ENCODE results near the gene ZNF329. TPM values are rescaled to one million over a fixed set of nuclear protein-coding genes. Genes with fewer than 3 reads are reported as not detected.

The ZNF329 gene
- total and polyA plus RNA-seq, 11 donors: 2.4 to 10.9 (median 9.0) TPM

DNA sequence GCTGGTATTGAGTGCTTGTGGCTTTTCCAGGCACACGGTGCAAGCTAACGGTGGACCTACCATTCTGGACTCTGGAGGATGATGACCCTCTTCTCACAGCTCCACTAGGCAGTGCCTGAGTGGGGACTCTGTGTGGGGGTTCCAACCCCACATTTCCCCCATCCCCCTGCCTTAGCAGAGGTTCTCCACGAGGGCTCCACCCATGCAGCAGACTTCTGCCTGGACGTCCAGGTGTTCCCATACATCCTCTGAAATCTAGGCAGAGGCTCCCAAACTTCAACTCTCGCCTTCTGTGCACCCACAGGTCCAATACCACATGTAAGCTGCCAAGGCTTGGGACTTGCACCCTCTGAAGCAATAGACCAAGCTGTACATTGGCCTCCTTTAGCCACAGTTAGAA lies 27.2 kb downstream of the ZNF329 start:
- intact Hi-C loops (cut with DNase I): loop anchor here in 1 of 10 donors (10.0 kb wide), 1 partner anchor 149 kb away; the partner anchor contains the start of gene C19orf18
- no peak for TF ChIP-seq POLR2A (IDR thresholded peaks at IDR 0.05)
- TF ChIP-seq, protein P1, sequence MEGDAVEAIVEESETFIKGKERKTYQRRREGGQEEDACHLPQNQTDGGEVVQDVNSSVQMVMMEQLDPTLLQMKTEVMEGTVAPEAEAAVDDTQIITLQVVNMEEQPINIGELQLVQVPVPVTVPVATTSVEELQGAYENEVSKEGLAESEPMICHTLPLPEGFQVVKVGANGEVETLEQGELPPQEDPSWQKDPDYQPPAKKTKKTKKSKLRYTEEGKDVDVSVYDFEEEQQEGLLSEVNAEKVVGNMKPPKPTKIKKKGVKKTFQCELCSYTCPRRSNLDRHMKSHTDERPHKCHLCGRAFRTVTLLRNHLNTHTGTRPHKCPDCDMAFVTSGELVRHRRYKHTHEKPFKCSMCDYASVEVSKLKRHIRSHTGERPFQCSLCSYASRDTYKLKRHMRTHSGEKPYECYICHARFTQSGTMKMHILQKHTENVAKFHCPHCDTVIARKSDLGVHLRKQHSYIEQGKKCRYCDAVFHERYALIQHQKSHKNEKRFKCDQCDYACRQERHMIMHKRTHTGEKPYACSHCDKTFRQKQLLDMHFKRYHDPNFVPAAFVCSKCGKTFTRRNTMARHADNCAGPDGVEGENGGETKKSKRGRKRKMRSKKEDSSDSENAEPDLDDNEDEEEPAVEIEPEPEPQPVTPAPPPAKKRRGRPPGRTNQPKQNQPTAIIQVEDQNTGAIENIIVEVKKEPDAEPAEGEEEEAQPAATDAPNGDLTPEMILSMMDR (IDR thresholded peaks at IDR 0.05): no peak
- H3K9me3 ChIP-seq: peaks cover 12 to 100% (median 96%) of the 10 kb centered on the region in 12 donors
- H3K36me3 ChIP-seq: peaks cover 5 to 26% (median 14%) of the 10 kb centered on the region in 9 donors
- no peak for DNase-seq
- ATAC-seq: no peak
- no peak overlapping the region for H3K27ac ChIP-seq
- H3K27me3 ChIP-seq: no peaks in the 10 kb centered on the region
- H3K4me1 ChIP-seq: peaks cover 0 to under 1% (median 0%) of the 10 kb centered on the region in 12 donors
- no peak overlapping the region for H3K4me3 ChIP-seq
- WGBS, 4 donors: 61 to 81% (median 72%) methylated on average over 4 to 5 of the region's 5 CpGs

DNA sequence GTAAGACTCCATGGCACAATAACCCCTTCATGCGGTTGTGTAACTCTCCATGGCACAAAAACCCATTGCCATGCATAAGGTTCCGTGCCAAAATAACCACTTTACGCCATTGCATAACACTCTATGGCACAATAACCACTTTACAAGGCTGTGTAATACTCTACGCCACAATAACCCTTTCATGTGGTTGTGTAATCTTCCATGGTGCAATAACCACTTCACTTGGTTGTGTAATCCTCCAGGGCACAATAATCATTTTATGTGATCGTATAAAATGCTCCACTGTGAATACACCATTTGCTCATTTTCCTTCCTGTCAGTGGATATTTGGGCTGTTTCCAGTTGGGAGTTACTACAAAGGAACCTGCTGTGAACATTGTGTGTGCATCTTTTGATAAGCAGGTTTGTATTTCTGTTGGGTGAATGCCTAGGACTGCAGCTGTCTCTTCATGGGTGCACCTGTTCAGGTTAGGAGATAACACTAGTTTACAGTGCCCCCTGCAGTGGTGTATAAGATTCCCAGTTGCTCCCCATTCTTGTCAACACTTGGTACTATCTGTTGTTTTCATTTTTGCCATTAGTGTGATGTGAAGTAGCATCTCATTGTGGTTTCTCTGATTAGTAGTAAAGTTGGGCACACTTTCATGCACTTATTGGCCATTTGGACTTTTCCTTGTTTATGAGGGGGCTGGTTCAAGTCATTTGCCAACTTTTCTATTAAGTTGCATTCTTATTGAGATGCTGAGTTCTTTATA lies 31.4 kb downstream of the ZNF329 start:
- Histone ChIP-seq H3K27me3 (peaks cover 0 to 9% (median 0%) of the 10 kb centered on the region in 9 donors), H3K36me3 (no peaks in the 10 kb centered on the region), H3K9me3 (peaks cover 0 to 100% (median 95%) of the 10 kb centered on the region in 12 donors), H3K4me3 (no peak overlapping the region), H3K27ac (no peak overlapping the region), H3K4me1 (peaks cover 0 to 3% (median 0%) of the 10 kb centered on the region in 12 donors)
- DNase-seq (no peak), ATAC-seq (no peak)
- intact Hi-C loops (cut with DNase I): no loop called here
- TF ChIP-seq, protein P1 (IDR thresholded peaks at IDR 0.05): no peak
- no peak for TF ChIP-seq POLR2A (IDR thresholded peaks at IDR 0.05)
- 80 to 83% (median 82%) methylated on average over 5 of the region's 5 CpGs for WGBS, 4 donors

DNA sequence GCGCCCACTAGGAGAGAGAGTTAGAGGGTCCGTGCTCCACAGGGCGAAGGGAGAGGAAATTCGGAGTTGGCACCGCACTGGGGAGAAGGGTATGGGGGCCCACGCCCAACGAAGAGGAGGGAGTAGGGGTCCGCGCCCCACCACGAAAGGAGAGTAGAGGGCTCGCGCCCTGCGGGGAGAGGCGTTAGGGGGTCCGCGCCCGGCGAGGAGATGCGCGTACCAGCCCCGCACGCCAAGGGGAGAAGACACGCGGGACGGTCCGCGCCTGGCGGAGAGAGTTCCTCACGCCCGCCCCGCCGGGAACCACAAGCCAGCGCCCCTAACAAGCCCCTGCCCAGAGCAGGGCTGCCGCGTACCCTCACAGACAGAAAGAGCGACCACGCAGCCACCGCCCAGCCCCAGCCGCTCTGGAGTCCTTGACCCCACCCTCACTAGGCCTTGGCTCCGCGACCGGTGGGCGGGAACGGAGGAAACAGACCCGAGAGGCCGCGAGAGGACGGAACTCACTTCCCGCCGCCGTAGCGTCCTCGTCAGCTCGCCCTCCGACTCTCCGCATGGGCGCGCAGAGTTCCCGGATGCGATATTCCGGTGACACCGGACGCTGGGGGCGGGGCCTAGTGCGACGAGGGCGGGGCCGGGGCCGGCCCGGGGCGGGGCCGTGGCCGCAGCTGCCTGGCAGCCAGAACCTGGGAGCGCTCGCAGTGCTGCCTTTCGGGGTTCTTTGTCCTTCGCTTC lies 32.6 kb downstream of the ZNF329 start:
- WGBS, 4 donors: 3 to 8% (median 4%) methylated on average over 20 to 77 of the region's 77 CpGs
- Histone ChIP-seq H3K4me3 (peak overlapping the region in 4 of 12 donors; percentile 20 to 41 (median 32)), H3K9me3 (peaks cover 0 to 100% (median 94%) of the 10 kb centered on the region in 12 donors), H3K27me3 (peaks cover 0 to 9% (median 0%) of the 10 kb centered on the region in 9 donors), H3K27ac (no peak overlapping the region), H3K4me1 (peaks cover 0 to 3% (median 0%) of the 10 kb centered on the region in 12 donors), H3K36me3 (no peaks in the 10 kb centered on the region)
- intact Hi-C loops (cut with DNase I): no loop called here
- ATAC-seq: peak in 1 of 4 donors; percentile 41
- TF ChIP-seq, protein P1 (IDR thresholded peaks at IDR 0.05): no peak
- TF ChIP-seq POLR2A (IDR thresholded peaks at IDR 0.05): no peak
- peak in 2 of 5 donors; percentile 18 to 23 for DNase-seq

DNA sequence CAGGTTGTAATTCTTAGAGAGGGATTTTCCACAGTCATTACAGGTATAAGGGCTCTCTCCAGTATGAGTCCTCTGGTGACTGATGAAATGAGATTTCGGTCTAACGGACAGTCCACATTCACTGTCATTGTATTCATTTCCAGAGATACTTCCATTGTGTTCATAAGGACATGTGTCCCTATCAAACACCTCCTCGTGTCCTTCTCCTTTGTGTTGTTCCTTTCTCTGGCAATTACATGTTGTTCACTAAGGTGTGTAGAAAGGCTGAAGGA lies 42.1 kb downstream of the ZNF329 start:
- intact Hi-C loops (cut with DNase I): no loop called here
- no peak for ATAC-seq
- Histone ChIP-seq H3K4me3 (no peak overlapping the region), H3K36me3 (peaks cover 0 to 4% (median 0%) of the 10 kb centered on the region in 9 donors), H3K4me1 (no peaks in the 10 kb centered on the region), H3K27me3 (no peaks in the 10 kb centered on the region), H3K9me3 (peaks cover 6 to 97% (median 92%) of the 10 kb centered on the region in 12 donors), H3K27ac (no peak overlapping the region)
- TF ChIP-seq POLR2A (IDR thresholded peaks at IDR 0.05): no peak
- TF ChIP-seq, protein P1 (IDR thresholded peaks at IDR 0.05): no peak
- DNase-seq: no peak
- WGBS, 4 donors: 86 to 90% (median 89%) methylated on average over 3 of the region's 3 CpGs

All from heart left ventricle (tissue), 16 donors.